ENCODE data around the gene FGF1.

FGF1 gene

GRCh38 chr5:142610176-142611001, 75.5 kb downstream of the FGF1 start:
- no peak for DNase-seq

GRCh38 chr5:142609142-142609541, 76.7 kb downstream of the FGF1 start:
- DNase-seq: no peak

- no peak for DNase-seq
These were observed 77.8 kb downstream of the FGF1 start for GRCh38 chr5:142608081-142608480.

- DNase-seq: no peak
These were observed 80.3 kb downstream of the FGF1 start for GRCh38 chr5:142605611-142606010.

- no peak for DNase-seq
These were observed 83.1 kb downstream of the FGF1 start for GRCh38 chr5:142602720-142603245.

- no peak for DNase-seq
These were observed 84.5 kb downstream of the FGF1 start for GRCh38 chr5:142601432-142601831.

- DNase-seq: peak; percentile 15
These were observed 85.1 kb downstream of the FGF1 start for GRCh38 chr5:142600611-142601358.

GRCh38 chr5:142600092-142600491, 85.8 kb downstream of the FGF1 start:
- DNase-seq: no peak

GRCh38 chr5:142598338-142598700, 87.6 kb downstream of the FGF1 start:
- DNase-seq: no peak

GRCh38 chr5:142597546-142598337, 88.1 kb downstream of the FGF1 start:
- DNase-seq: no peak

GRCh38 chr5:142597025-142597424, 88.9 kb downstream of the FGF1 start:
- no peak for DNase-seq

- DNase-seq: no peak
These were observed 93.5 kb downstream of the FGF1 start for GRCh38 chr5:142592365-142592764.

- no peak for DNase-seq
These were observed 95.2 kb downstream of the FGF1 start for GRCh38 chr5:142590451-142591231.

- DNase-seq: no peak
These were observed 96.2 kb downstream of the FGF1 start for GRCh38 chr5:142589720-142590119.

- no peak for DNase-seq
These were observed 98.4 kb downstream of the FGF1 start for GRCh38 chr5:142587354-142587965.

GRCh38 chr5:142586552-142586951, 99.3 kb downstream of the FGF1 start:
- DNase-seq: no peak

GRCh38 chr5:142585451-142585850, 100.4 kb downstream of the FGF1 start:
- no peak for DNase-seq

- DNase-seq: no peak
These were observed 101.0 kb downstream of the FGF1 start for GRCh38 chr5:142584891-142585290.

GRCh38 chr5:142578161-142578830, 107.6 kb downstream of the FGF1 start:
- no peak for DNase-seq

GRCh38 chr5:142576804-142577203, 109.1 kb downstream of the FGF1 start:
- DNase-seq: no peak

- no peak for DNase-seq
These were observed 109.6 kb downstream of the FGF1 start for GRCh38 chr5:142576303-142576702.

Data from NCI-H2227 treated with DMSO at 0.1 percent for 48 hours (cell line).